ENCODE data around the gene LCE3D. TPM values are rescaled to one million over a fixed set of nuclear protein-coding genes. Genes with fewer than 3 reads are reported as not detected.
"Not testable (repeated sequence)": the region's sequence is repeated elsewhere in the genome, so short reads cannot be mapped to it uniquely, and the experiment has no call there.

Gene LCE3D
- not detected for total RNA-seq

GRCh38 chr1:152580433-152580832 is at the start of gene LCE3D:
Gene LCE3D, minus strand, starts transcription at chr1:152580516. Its CDS starts 580 bp downstream, at chr1:152579936.
- no peak for DNase-seq

GRCh38 chr1:152626744-152627143 is 46.4 kb upstream of the LCE3D start:
- DNase-seq, result no peak

- no peak for DNase-seq
Measured at GRCh38 chr1:152623203-152623844, 43.0 kb upstream of the LCE3D start.

GRCh38 chr1:152622803-152623202 is 42.5 kb upstream of the LCE3D start, which contains the start of gene LCE3A:
Gene LCE3A, minus strand, starts transcription at chr1:152623103. Its CDS starts 0 bp downstream, at chr1:152623103.
- DNase-seq, result no peak

GRCh38 chr1:152621993-152622392 is 41.7 kb upstream of the LCE3D start:
- DNase-seq, result no peak

- no peak for DNase-seq
Measured at GRCh38 chr1:152613511-152613910, 33.2 kb upstream of the LCE3D start, which contains the start of gene LCE3B. Gene LCE3B, plus strand, starts transcription at chr1:152613811. Its CDS starts 0 bp downstream, at chr1:152613811.

GRCh38 chr1:152599934-152600333 is 19.6 kb upstream of the LCE3D start, which contains the start of gene LCE3C:
Gene LCE3C, plus strand, starts transcription at chr1:152600234. Its CDS starts 498 bp downstream, at chr1:152600732.
- DNase-seq, result no peak

GRCh38 chr1:152596986-152597385 is 16.7 kb upstream of the LCE3D start:
- no peak for DNase-seq

GRCh38 chr1:152585586-152585985 is 5.3 kb upstream of the LCE3D start:
- no peak for DNase-seq

GRCh38 chr1:152582647-152583046 is 2.3 kb upstream of the LCE3D start:
- no peak for DNase-seq

GRCh38 chr1:152579526-152579925 is 790 bp downstream of the LCE3D start:
- not testable (repeated sequence) for DNase-seq

GRCh38 chr1:152577168-152577567 is 3.1 kb downstream of the LCE3D start:
- DNase-seq, result no peak

GRCh38 chr1:152566681-152567080 is 13.6 kb downstream of the LCE3D start, which contains the start of gene LCE3E:
Gene LCE3E, minus strand, starts transcription at chr1:152566780. Its CDS starts 572 bp downstream, at chr1:152566208.
- no peak for DNase-seq

- DNase-seq, result no peak
Measured at GRCh38 chr1:152565535-152566215, 14.6 kb downstream of the LCE3D start.

GRCh38 chr1:152565115-152565514 is 15.2 kb downstream of the LCE3D start:
- DNase-seq, result no peak

GRCh38 chr1:152548358-152548757 is 32.0 kb downstream of the LCE3D start:
- DNase-seq, result not testable (repeated sequence)

- DNase-seq, result no peak
Measured at GRCh38 chr1:152546704-152547103, 33.6 kb downstream of the LCE3D start.

GRCh38 chr1:152543820-152544219 is 36.5 kb downstream of the LCE3D start:
- DNase-seq, result no peak

GRCh38 chr1:152539901-152540300 is 40.4 kb downstream of the LCE3D start:
- no peak for DNase-seq

- no peak for DNase-seq
Measured at GRCh38 chr1:152537496-152537895, 42.8 kb downstream of the LCE3D start.

- no peak for DNase-seq
Measured at GRCh38 chr1:152535774-152536173, 44.5 kb downstream of the LCE3D start.

GRCh38 chr1:152533327-152533938 is 46.9 kb downstream of the LCE3D start:
- no peak for DNase-seq
